ENCODE data around the gene EGFL6. TPM values are rescaled to one million over a fixed set of nuclear protein-coding genes. Genes with fewer than 3 reads are reported as not detected.
A peak's percentile ranks its signal among the peaks of the same experiment; 100 is the strongest.

Gene EGFL6
- total and polyA plus RNA-seq, 2 experiments from 2014 or later, result 116 to 131 TPM

DNA sequence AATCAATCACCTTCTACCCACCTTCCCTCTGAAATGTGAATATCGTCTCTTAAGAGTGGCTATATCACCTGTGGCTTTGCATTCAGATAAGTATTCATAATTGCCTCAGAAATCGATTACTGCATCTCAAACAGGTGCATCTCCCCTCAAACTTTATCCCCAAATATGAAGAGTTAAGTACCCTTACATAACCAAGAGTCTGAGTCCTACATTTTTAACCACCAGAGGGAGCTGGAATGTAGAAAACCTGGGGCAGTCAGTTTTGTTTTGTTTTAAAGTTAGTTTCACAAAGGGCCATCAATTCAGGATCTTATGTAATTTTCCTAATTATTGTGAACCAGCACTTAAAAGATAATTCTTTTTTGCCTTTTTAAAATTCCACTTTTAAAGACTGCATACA lies 89.2 kb downstream of the EGFL6 start:
- Histone ChIP-seq H3K27me3 (no peaks in the 10 kb centered on the region), H3K9me2 (replicated peaks; ENCODE audit: insufficient read depth) (no peaks in the 10 kb centered on the region), H2AFZ (no peak overlapping the region), H3K27ac (peak overlapping the region; percentile 67), H3K79me2 (no peaks in the 10 kb centered on the region), H3K4me1 (ENCODE audit: insufficient read depth) (no peaks in the 10 kb centered on the region), H3K4me3 (no peak overlapping the region), H3K36me3 (replicated peaks; ENCODE audit: insufficient read depth, low read depth) (no peaks in the 10 kb centered on the region), H3K9me3 (ENCODE audit: low read depth) (no peaks in the 10 kb centered on the region), H4K20me1 (ENCODE audit: insufficient read depth, poor library complexity, severe bottlenecking) (no peaks in the 10 kb centered on the region), H3K4me2 (peak overlapping the region; percentile 3)
- TF ChIP-seq, protein P1, sequence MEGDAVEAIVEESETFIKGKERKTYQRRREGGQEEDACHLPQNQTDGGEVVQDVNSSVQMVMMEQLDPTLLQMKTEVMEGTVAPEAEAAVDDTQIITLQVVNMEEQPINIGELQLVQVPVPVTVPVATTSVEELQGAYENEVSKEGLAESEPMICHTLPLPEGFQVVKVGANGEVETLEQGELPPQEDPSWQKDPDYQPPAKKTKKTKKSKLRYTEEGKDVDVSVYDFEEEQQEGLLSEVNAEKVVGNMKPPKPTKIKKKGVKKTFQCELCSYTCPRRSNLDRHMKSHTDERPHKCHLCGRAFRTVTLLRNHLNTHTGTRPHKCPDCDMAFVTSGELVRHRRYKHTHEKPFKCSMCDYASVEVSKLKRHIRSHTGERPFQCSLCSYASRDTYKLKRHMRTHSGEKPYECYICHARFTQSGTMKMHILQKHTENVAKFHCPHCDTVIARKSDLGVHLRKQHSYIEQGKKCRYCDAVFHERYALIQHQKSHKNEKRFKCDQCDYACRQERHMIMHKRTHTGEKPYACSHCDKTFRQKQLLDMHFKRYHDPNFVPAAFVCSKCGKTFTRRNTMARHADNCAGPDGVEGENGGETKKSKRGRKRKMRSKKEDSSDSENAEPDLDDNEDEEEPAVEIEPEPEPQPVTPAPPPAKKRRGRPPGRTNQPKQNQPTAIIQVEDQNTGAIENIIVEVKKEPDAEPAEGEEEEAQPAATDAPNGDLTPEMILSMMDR (IDR thresholded peaks at IDR 0.05; ENCODE audit: poor library complexity), result peak; percentile 71
- TF ChIP-seq EZH2phosphoT487 (IDR thresholded peaks at IDR 0.05; ENCODE audit: low read depth, severe bottlenecking, unreplicated experiment) (no peak), EZH2 (IDR thresholded peaks at IDR 0.05; ENCODE audit: borderline replicate concordance) (no peak)
- WGBS (ENCODE audit: low lambda C conversion rate, missing lambda C conversion rate), result 18% methylated on average over 2 of the region's 2 CpGs
- DNase-seq (ENCODE audit: low spot score), result peak; percentile 60

DNA sequence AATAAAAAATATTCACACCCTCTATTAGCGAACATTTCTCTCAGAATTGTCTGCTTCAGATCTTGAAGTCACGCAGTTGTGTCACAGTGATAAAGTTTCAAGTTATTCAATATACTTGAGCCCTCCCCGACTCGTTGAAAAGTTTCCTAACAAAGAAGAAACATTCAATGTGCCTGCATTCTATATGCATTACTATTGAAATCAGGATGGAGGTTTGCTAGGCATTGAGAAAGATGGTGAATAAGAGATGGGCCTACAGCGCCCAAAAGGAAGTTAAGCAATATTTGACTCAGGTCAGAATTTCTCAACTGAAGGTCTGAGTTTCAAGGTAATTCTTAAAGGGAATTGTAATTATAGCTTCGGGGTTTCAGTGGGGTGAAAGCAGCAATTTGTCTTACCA lies 89.7 kb downstream of the EGFL6 start:
- Histone ChIP-seq H2AFZ (no peak overlapping the region), H3K9me3 (ENCODE audit: low read depth) (no peaks in the 10 kb centered on the region), H3K4me3 (no peak overlapping the region), H4K20me1 (ENCODE audit: insufficient read depth, poor library complexity, severe bottlenecking) (no peaks in the 10 kb centered on the region), H3K4me2 (peak overlapping the region; percentile 3), H3K4me1 (ENCODE audit: insufficient read depth) (no peaks in the 10 kb centered on the region), H3K79me2 (no peaks in the 10 kb centered on the region), H3K27me3 (no peaks in the 10 kb centered on the region), H3K27ac (peak overlapping the region; percentile 67), H3K36me3 (replicated peaks; ENCODE audit: insufficient read depth, low read depth) (no peaks in the 10 kb centered on the region), H3K9me2 (replicated peaks; ENCODE audit: insufficient read depth) (no peaks in the 10 kb centered on the region)
- WGBS (ENCODE audit: low lambda C conversion rate, missing lambda C conversion rate), result 59% methylated on average over 6 of the region's 6 CpGs
- no peak for DNase-seq (ENCODE audit: low spot score)
- TF ChIP-seq EZH2 (IDR thresholded peaks at IDR 0.05; ENCODE audit: borderline replicate concordance), result no peak
- no peak for TF ChIP-seq EZH2phosphoT487 (IDR thresholded peaks at IDR 0.05; ENCODE audit: low read depth, severe bottlenecking, unreplicated experiment)
- TF ChIP-seq, protein P1 (IDR thresholded peaks at IDR 0.05; ENCODE audit: poor library complexity), result no peak

DNA sequence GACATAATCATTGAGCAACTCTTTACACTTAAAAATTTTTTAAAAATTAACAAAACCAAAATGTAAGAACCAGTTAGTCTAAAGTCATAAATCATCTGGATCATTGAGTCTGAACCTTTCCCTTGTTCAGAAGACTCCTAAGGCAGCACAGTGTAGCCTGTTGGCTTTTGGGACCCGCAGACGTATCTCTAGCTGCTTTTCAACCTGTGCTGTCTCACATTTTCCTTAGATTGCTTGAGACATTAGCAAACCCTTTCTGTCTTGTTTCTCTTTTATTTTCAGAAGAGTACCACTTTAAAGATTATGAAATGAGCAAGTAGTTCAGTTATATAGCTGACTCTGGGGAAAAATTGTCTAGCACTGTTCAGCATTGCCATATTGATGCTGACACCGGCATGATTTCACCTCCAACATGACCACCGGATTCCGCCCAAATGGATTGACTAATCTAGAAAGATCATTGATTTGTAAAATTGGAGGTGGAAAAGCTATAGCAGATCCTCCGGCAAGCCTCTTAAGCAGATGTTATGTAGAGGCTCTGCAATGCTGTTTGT lies 92.4 kb downstream of the EGFL6 start:
- peak overlapping the region; percentile 60 for H3K4me2 ChIP-seq
- 77% methylated on average over 6 of the region's 6 CpGs for WGBS (ENCODE audit: low lambda C conversion rate, missing lambda C conversion rate)

More for the DNA sequence above, 92.4 kb downstream of the EGFL6 start:
- H2AFZ ChIP-seq, result no peak overlapping the region
- H3K4me1 ChIP-seq (ENCODE audit: insufficient read depth), result no peaks in the 10 kb centered on the region
- H3K27me3 ChIP-seq, result no peaks in the 10 kb centered on the region
- no peak for DNase-seq (ENCODE audit: low spot score)
- no peak overlapping the region for H3K4me3 ChIP-seq
- H3K9me2 ChIP-seq (replicated peaks; ENCODE audit: insufficient read depth), result no peaks in the 10 kb centered on the region
- TF ChIP-seq EZH2 (IDR thresholded peaks at IDR 0.05; ENCODE audit: borderline replicate concordance) (no peak), EZH2phosphoT487 (IDR thresholded peaks at IDR 0.05; ENCODE audit: low read depth, severe bottlenecking, unreplicated experiment) (no peak)
- TF ChIP-seq, protein P1 (IDR thresholded peaks at IDR 0.05; ENCODE audit: poor library complexity), result no peak
- no peaks in the 10 kb centered on the region for H3K79me2 ChIP-seq
- peak overlapping the region; percentile 67 for H3K27ac ChIP-seq
- no peaks in the 10 kb centered on the region for H3K9me3 ChIP-seq (ENCODE audit: low read depth)
- no peaks in the 10 kb centered on the region for H3K36me3 ChIP-seq (replicated peaks; ENCODE audit: insufficient read depth, low read depth)
- no peaks in the 10 kb centered on the region for H4K20me1 ChIP-seq (ENCODE audit: insufficient read depth, poor library complexity, severe bottlenecking)

Measured in hepatocyte (in vitro differentiated cells).